Activated CD4-positive, alpha-beta memory T cell treated with anti-CD3 and anti-CD28 coated beads for 36 hours (primary cell): ENCODE data around the gene AFAP1. TPM values are rescaled to one million over a fixed set of nuclear protein-coding genes. Genes with fewer than 3 reads are reported as not detected.

ENCODE experiments used
- CTCF ChIA-PET: fragments of 350-600 bp; sonication (Branson Sonifier 250); formaldehyde crosslinking; loops from one replicate; lab custom pipeline; 2021; ENCODE audit warnings: antibody characterized with exemption, inconsistent platforms; lab: Charles Lee
- POLR2A ChIA-PET: fragments of 350-600 bp; sonication (Branson Sonifier 250); formaldehyde crosslinking; loops from one replicate; lab custom pipeline; 2021; ENCODE audit warnings: antibody characterized with exemption; lab: Charles Lee
- DNase-seq: peaks from one replicate; pipeline ENCODE4 v3.0.0-alpha.2; 2020
- H3K27ac Mint-ChIP-seq: one replicate; pipeline ENCODE4 v1.8.0; 2021; ENCODE audit warnings: mixed read lengths
- H3K27me3 Mint-ChIP-seq: one replicate; pipeline ENCODE4 v1.8.0; 2021; ENCODE audit warnings: mixed read lengths
- H3K36me3 Mint-ChIP-seq: one replicate; pipeline ENCODE4 v1.8.0; 2021; ENCODE audit warnings: mixed read lengths
- H3K4me1 Mint-ChIP-seq: one replicate; pipeline ENCODE4 v1.8.0; 2021; ENCODE audit warnings: low read depth, mixed read lengths
- H3K4me3 Mint-ChIP-seq: one replicate; pipeline ENCODE4 v1.8.0; 2021; ENCODE audit warnings: mild to moderate bottlenecking, mixed read lengths
- H3K9me3 Mint-ChIP-seq: one replicate; pipeline ENCODE4 v1.8.0; 2021; ENCODE audit warnings: mixed read lengths
- intact Hi-C: fragments of 100-400 bp; cut with micrococcal nuclease; formaldehyde crosslinking; loops from one replicate; pipeline ENCODE4 v1.15.1; 2023
- total RNA-seq, 2 experiments: library from RNA; stranded (reverse); gene quantifications; one replicate each; pipeline ENCODE4 v1.2.3, GENCODE V29; 2021

The AFAP1 gene
- total RNA-seq, 2 experiments from 2014 or later: 37.7 to 38.4 TPM

GRCh38 chr4:7910952-7911578 lies 28.6 kb downstream of the AFAP1 start:
- H3K4me3 Mint-ChIP-seq: no peak overlapping the region
- H3K27me3 Mint-ChIP-seq: no peaks in the 10 kb centered on the region
- DNase-seq: no peak
- ChIA-PET CTCF (no interaction called here), POLR2A (no interaction called here)
- intact Hi-C loops: no loop called here
- no peaks in the 10 kb centered on the region for H3K36me3 Mint-ChIP-seq
- no peaks in the 10 kb centered on the region for H3K9me3 Mint-ChIP-seq
- H3K27ac Mint-ChIP-seq: no peak overlapping the region
- peaks cover 45% of the 10 kb centered on the region for H3K4me1 Mint-ChIP-seq

- Mint-ChIP-seq H3K4me3 (no peak overlapping the region), H3K27me3 (no peaks in the 10 kb centered on the region), H3K9me3 (no peaks in the 10 kb centered on the region), H3K4me1 (peaks cover 42% of the 10 kb centered on the region), H3K27ac (no peak overlapping the region), H3K36me3 (no peaks in the 10 kb centered on the region)
- intact Hi-C loops: no loop called here
- CTCF ChIA-PET: interaction anchor here (2.2 kb wide), 1 partner anchor 108 kb away, joined by 5 read pairs; no protein-coding TSS in a partner anchor
- no peak for DNase-seq
- POLR2A ChIA-PET: no interaction called here
Measured at GRCh38 chr4:7910263-7910896, 29.3 kb downstream of the AFAP1 start.

- ChIA-PET CTCF (interaction anchor here (0.8 to 2.2 kb wide), 2 partner anchors 30 to 107 kb away, joined by 3 to 5 read pairs; partner anchors contain the start of gene AFAP1), POLR2A (no interaction called here)
- Mint-ChIP-seq H3K9me3 (no peaks in the 10 kb centered on the region), H3K36me3 (no peaks in the 10 kb centered on the region), H3K27ac (no peak overlapping the region), H3K4me3 (no peak overlapping the region), H3K27me3 (no peaks in the 10 kb centered on the region), H3K4me1 (peaks cover 37% of the 10 kb centered on the region)
- intact Hi-C loops: no loop called here
- DNase-seq: no peak
Measured at GRCh38 chr4:7909463-7910262, 30.0 kb downstream of the AFAP1 start.

- H3K4me3 Mint-ChIP-seq: no peak overlapping the region
- no peaks in the 10 kb centered on the region for H3K27me3 Mint-ChIP-seq
- H3K4me1 Mint-ChIP-seq: peaks cover 42% of the 10 kb centered on the region
- H3K36me3 Mint-ChIP-seq: no peaks in the 10 kb centered on the region
- no peak for DNase-seq
- no peaks in the 10 kb centered on the region for H3K9me3 Mint-ChIP-seq
- no peak overlapping the region for H3K27ac Mint-ChIP-seq
- ChIA-PET POLR2A (no interaction called here), CTCF (interaction anchor here (0.8 to 2.2 kb wide), 4 partner anchors 31 to 147 kb away, joined by 3 to 5 read pairs (median 3); partner anchors contain the start of gene AFAP1)
- intact Hi-C loops: no loop called here
Measured at GRCh38 chr4:7908668-7909067, 31.0 kb downstream of the AFAP1 start.

GRCh38 chr4:7907142-7907541 lies 32.5 kb downstream of the AFAP1 start:
- H3K9me3 Mint-ChIP-seq: no peaks in the 10 kb centered on the region
- H3K27ac Mint-ChIP-seq: no peak overlapping the region
- ChIA-PET CTCF (no interaction called here), POLR2A (no interaction called here)
- H3K27me3 Mint-ChIP-seq: no peaks in the 10 kb centered on the region
- intact Hi-C loops: no loop called here
- H3K36me3 Mint-ChIP-seq: no peaks in the 10 kb centered on the region
- H3K4me1 Mint-ChIP-seq: peaks cover 47% of the 10 kb centered on the region
- DNase-seq: no peak
- no peak overlapping the region for H3K4me3 Mint-ChIP-seq

- DNase-seq: no peak
- Mint-ChIP-seq H3K27ac (no peak overlapping the region), H3K4me1 (peaks cover 45% of the 10 kb centered on the region), H3K9me3 (no peaks in the 10 kb centered on the region), H3K36me3 (no peaks in the 10 kb centered on the region), H3K4me3 (no peak overlapping the region), H3K27me3 (no peaks in the 10 kb centered on the region)
- CTCF ChIA-PET: interaction anchor here (1.5 kb wide), 1 partner anchor 32 kb away, joined by 4 read pairs; no protein-coding TSS in a partner anchor
- intact Hi-C loops: no loop called here
- POLR2A ChIA-PET: no interaction called here
Measured at GRCh38 chr4:7906171-7906701, 33.4 kb downstream of the AFAP1 start.

- Mint-ChIP-seq H3K4me3 (no peak overlapping the region), H3K27me3 (no peaks in the 10 kb centered on the region), H3K9me3 (no peaks in the 10 kb centered on the region), H3K4me1 (peaks cover 47% of the 10 kb centered on the region), H3K36me3 (no peaks in the 10 kb centered on the region), H3K27ac (no peak overlapping the region)
- ChIA-PET POLR2A (no interaction called here), CTCF (interaction anchor here (1.5 kb wide), 1 partner anchor 33 kb away, joined by 4 read pairs; no protein-coding TSS in a partner anchor)
- no peak for DNase-seq
- intact Hi-C loops: no loop called here
Measured at GRCh38 chr4:7904952-7905915, 34.4 kb downstream of the AFAP1 start.

- Mint-ChIP-seq H3K27ac (no peak overlapping the region), H3K27me3 (no peaks in the 10 kb centered on the region), H3K4me1 (peaks cover 41% of the 10 kb centered on the region), H3K4me3 (no peak overlapping the region), H3K36me3 (no peaks in the 10 kb centered on the region), H3K9me3 (no peaks in the 10 kb centered on the region)
- intact Hi-C loops: no loop called here
- ChIA-PET POLR2A (no interaction called here), CTCF (interaction anchor here (0.7 to 1.1 kb wide), 2 partner anchors 97 to 100 kb away, joined by 3 to 4 read pairs; no protein-coding TSS in a partner anchor)
- DNase-seq: no peak
Measured at GRCh38 chr4:7903791-7904516, 35.7 kb downstream of the AFAP1 start.

GRCh38 chr4:7902826-7903225 lies 36.8 kb downstream of the AFAP1 start:
- ChIA-PET CTCF (interaction anchor here (1.1 kb wide), 1 partner anchor 98 kb away, joined by 3 read pairs; no protein-coding TSS in a partner anchor), POLR2A (no interaction called here)
- intact Hi-C loops: no loop called here
- H3K27me3 Mint-ChIP-seq: no peaks in the 10 kb centered on the region
- no peaks in the 10 kb centered on the region for H3K36me3 Mint-ChIP-seq
- H3K9me3 Mint-ChIP-seq: no peaks in the 10 kb centered on the region
- peaks cover 39% of the 10 kb centered on the region for H3K4me1 Mint-ChIP-seq
- H3K4me3 Mint-ChIP-seq: no peak overlapping the region
- no peak for DNase-seq
- H3K27ac Mint-ChIP-seq: no peak overlapping the region

- peaks cover 40% of the 10 kb centered on the region for H3K4me1 Mint-ChIP-seq
- H3K27ac Mint-ChIP-seq: no peak overlapping the region
- ChIA-PET CTCF (no interaction called here), POLR2A (no interaction called here)
- H3K36me3 Mint-ChIP-seq: no peaks in the 10 kb centered on the region
- H3K9me3 Mint-ChIP-seq: no peaks in the 10 kb centered on the region
- H3K4me3 Mint-ChIP-seq: no peak overlapping the region
- H3K27me3 Mint-ChIP-seq: no peaks in the 10 kb centered on the region
- intact Hi-C loops: no loop called here
- DNase-seq: no peak
Measured at GRCh38 chr4:7902101-7902553, 37.5 kb downstream of the AFAP1 start.
